Esophagus squamous epithelium (tissue), 4 donors: ENCODE measurements around the gene AFDN.

Experiments used
- CTCF ChIP-seq, 6 experiments: fragments of 450-650 bp in 4 of 6; fragments of 200-600 bp in 2 of 6; sonication (generic) in 2 of 6; IDR thresholded peaks; one replicate each; pipeline ENCODE4 v1.5.1; 2016 to 2019; ENCODE audit warnings: antibody characterized with exemption in 6 of 6, mild to moderate bottlenecking in 4 of 6, moderate library complexity in 4 of 6
- POLR2A ChIP-seq, 4 donors: fragments of 450-650 bp; IDR thresholded peaks; one replicate each; pipeline ENCODE4 v1.6.1; 2017; ENCODE audit warnings: antibody characterized with exemption in 4 of 4, mild to moderate bottlenecking in 4 of 4, moderate library complexity in 3 of 4

DNA sequence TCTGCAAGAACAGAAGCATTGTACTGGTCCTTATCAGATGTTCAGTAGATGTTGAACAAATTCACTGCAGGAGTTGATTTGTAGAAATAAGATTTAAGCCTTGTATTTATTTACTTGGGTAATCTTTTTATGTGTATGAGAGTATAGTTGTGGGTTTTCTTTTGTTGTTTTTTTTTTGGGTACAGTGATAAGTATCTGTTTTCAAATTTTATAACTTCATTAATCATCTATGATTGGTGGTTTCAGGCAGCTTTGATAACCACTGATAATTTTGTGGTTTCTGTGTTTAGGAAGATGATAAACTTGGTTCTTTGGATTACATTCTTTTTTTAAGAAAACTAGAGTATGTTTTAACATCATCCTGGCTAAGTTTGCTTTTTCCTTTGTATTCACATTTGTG lies 2.8 kb downstream of the AFDN start:
- no peak for TF ChIP-seq CTCF (IDR thresholded peaks at IDR 0.05)
- no peak for TF ChIP-seq POLR2A (IDR thresholded peaks at IDR 0.05)
